OCI-LY1 (cell line): ENCODE measurements around the gene PPP1R11.

Source experiments
- H2AFZ ChIP-seq: fragments of 200-600 bp; sonication (generic), shearing (Covaris generic); 2 replicates; pipeline ENCODE4 v1.6.0; 2014; ENCODE audit warnings: antibody characterized with exemption, mild to moderate bottlenecking, low read length
- H3F3A ChIP-seq: fragments of 200-600 bp; sonication (generic), shearing (Covaris generic); 2 replicates; pipeline ENCODE4 v1.6.0; 2014; ENCODE audit warnings: mild to moderate bottlenecking, antibody characterized with exemption, low read length, moderate library complexity; ENCODE audit not compliant: insufficient read depth
- H3K27ac ChIP-seq: fragments of 200-600 bp; sonication (generic); 2 replicates; pipeline ENCODE4 v1.5.1; 2014; ENCODE audit warnings: low read length, mixed run types, mild to moderate bottlenecking, low read depth; ENCODE audit not compliant: poor library complexity, severe bottlenecking
- H3K27me3 ChIP-seq: fragments of 200-600 bp; sonication (generic); 2 replicates; pipeline ENCODE4 v1.6.0; 2014; ENCODE audit warnings: antibody characterized with exemption, mild to moderate bottlenecking, low read length, moderate library complexity; ENCODE audit not compliant: insufficient read depth
- H3K36me3 ChIP-seq: fragments of 200-600 bp; sonication (generic); 2 replicates; pipeline ENCODE4 v1.6.1; 2014; ENCODE audit warnings: mild to moderate bottlenecking, antibody characterized with exemption, low read length, moderate library complexity, mixed read lengths; ENCODE audit not compliant: insufficient read depth
- H3K4me1 ChIP-seq: fragments of 200-600 bp; sonication (generic); 2 replicates; pipeline ENCODE4 v1.5.1; 2014; ENCODE audit warnings: mild to moderate bottlenecking, low read length, moderate library complexity; ENCODE audit not compliant: insufficient read depth, severe bottlenecking
- H3K4me2 ChIP-seq: fragments of 200-600 bp; sonication (generic), shearing (Covaris generic); 2 replicates; pipeline ENCODE4 v1.6.1; 2014; ENCODE audit warnings: low read length
- H3K4me3 ChIP-seq: fragments of 200-600 bp; sonication (generic); 2 replicates; pipeline ENCODE4 v1.5.1; 2014; ENCODE audit warnings: low read length, low read depth, mild to moderate bottlenecking, mixed read lengths; ENCODE audit not compliant: poor library complexity, severe bottlenecking
- H3K79me2 ChIP-seq: fragments of 200-600 bp; shearing (Covaris generic); 2 replicates; pipeline ENCODE4 v1.6.1; 2016; ENCODE audit warnings: mixed run types, low read length, mixed read lengths; ENCODE audit not compliant: insufficient read depth
- H3K9ac ChIP-seq: fragments of 200-600 bp; sonication (generic), shearing (Covaris generic); 2 replicates; pipeline ENCODE4 v1.6.1; 2014; ENCODE audit warnings: mild to moderate bottlenecking, low read length, mixed read lengths
- H3K9me2 ChIP-seq: fragments of 200-600 bp; sonication (generic), shearing (Covaris generic); 2 replicates; pipeline ENCODE4 v1.6.1; 2014; ENCODE audit warnings: low read depth, mild to moderate bottlenecking, low read length, mixed read lengths
- H3K9me3 ChIP-seq: fragments of 200-600 bp; shearing (Covaris generic); 2 replicates; pipeline ENCODE4 v1.6.1; 2014; ENCODE audit warnings: low read length, mixed read lengths
- H4K20me1 ChIP-seq: fragments of 200-600 bp; sonication (generic), shearing (Covaris generic); 2 replicates; pipeline ENCODE4 v1.6.0; 2016; ENCODE audit warnings: mild to moderate bottlenecking, low read length; ENCODE audit not compliant: insufficient read depth
- CTCF ChIP-seq: fragments of 200-600 bp; sonication (generic), shearing (Covaris generic); IDR thresholded peaks from 2 replicates; pipeline ENCODE4 v1.5.1; 2017; ENCODE audit warnings: mild to moderate bottlenecking, antibody characterized with exemption, low read length, moderate library complexity, mixed read lengths
- EZH2 ChIP-seq: fragments of 200-600 bp; sonication (generic), shearing (Covaris generic); IDR thresholded peaks from 2 replicates; pipeline ENCODE4 v1.8.0; 2017; ENCODE audit warnings: borderline replicate concordance, mixed run types, mild to moderate bottlenecking, antibody characterized with exemption, low read length, moderate library complexity, mixed read lengths

Gene PPP1R11

GRCh38 chr6:30047220-30047619, 19.8 kb upstream of the PPP1R11 start:
- Histone ChIP-seq H3K4me1 (no peaks in the 10 kb centered on the region), H3K4me2 (no peak overlapping the region), H3K9me3 (no peaks in the 10 kb centered on the region), H3F3A (no peaks in the 10 kb centered on the region), H3K36me3 (no peaks in the 10 kb centered on the region), H3K9ac (no peak overlapping the region), H4K20me1 (no peaks in the 10 kb centered on the region), H2AFZ (no peak overlapping the region), H3K27ac (no peak overlapping the region), H3K79me2 (no peaks in the 10 kb centered on the region), H3K27me3 (no peaks in the 10 kb centered on the region), H3K9me2 (no peaks in the 10 kb centered on the region), H3K4me3 (no peak overlapping the region)
- TF ChIP-seq EZH2 (no peak), CTCF (no peak)

- Histone ChIP-seq H4K20me1 (no peaks in the 10 kb centered on the region), H2AFZ (no peak overlapping the region), H3K4me2 (no peak overlapping the region), H3K27me3 (no peaks in the 10 kb centered on the region), H3K79me2 (no peaks in the 10 kb centered on the region), H3F3A (no peaks in the 10 kb centered on the region), H3K4me1 (no peaks in the 10 kb centered on the region), H3K9me2 (no peaks in the 10 kb centered on the region), H3K4me3 (no peak overlapping the region), H3K27ac (no peak overlapping the region), H3K9me3 (no peaks in the 10 kb centered on the region), H3K9ac (no peak overlapping the region), H3K36me3 (peaks cover 18% of the 10 kb centered on the region; the same call in 1 of the 2 replicates)
- TF ChIP-seq CTCF (no peak), EZH2 (no peak)
These were observed 13.3 kb upstream of the PPP1R11 start for GRCh38 chr6:30053682-30054081.

GRCh38 chr6:30055513-30055912, 11.5 kb upstream of the PPP1R11 start:
- peaks cover 18% of the 10 kb centered on the region; the same call in 1 of the 2 replicates for H3K36me3 ChIP-seq
- H3K4me2 ChIP-seq: no peak overlapping the region
- H2AFZ ChIP-seq: no peak overlapping the region
- H4K20me1 ChIP-seq: no peaks in the 10 kb centered on the region
- H3K27ac ChIP-seq: no peak overlapping the region
- no peaks in the 10 kb centered on the region for H3F3A ChIP-seq
- H3K27me3 ChIP-seq: no peaks in the 10 kb centered on the region
- no peak for TF ChIP-seq CTCF
- no peak for TF ChIP-seq EZH2
- H3K4me1 ChIP-seq: peaks cover 13% of the 10 kb centered on the region
- no peak overlapping the region for H3K9ac ChIP-seq
- no peak overlapping the region for H3K4me3 ChIP-seq
- H3K9me3 ChIP-seq: no peaks in the 10 kb centered on the region
- no peaks in the 10 kb centered on the region; the same call in 1 of the 2 replicates for H3K79me2 ChIP-seq
- no peaks in the 10 kb centered on the region for H3K9me2 ChIP-seq
